GM21447 (cell line): ENCODE measurements around the gene ESYT2.
A peak's percentile ranks its signal among the peaks of the same experiment; 100 is the strongest.
"Not testable (repeated sequence)": the region's sequence is repeated elsewhere in the genome, so short reads cannot be mapped to it uniquely, and the experiment has no call there.

Source experiments
- ATAC-seq: cut with Tn5 transposase; IDR thresholded peaks from one replicate; pipeline ENCODE4 v1.9.1; 2021; ENCODE audit not compliant: unreplicated experiment

ESYT2 gene, protein sequence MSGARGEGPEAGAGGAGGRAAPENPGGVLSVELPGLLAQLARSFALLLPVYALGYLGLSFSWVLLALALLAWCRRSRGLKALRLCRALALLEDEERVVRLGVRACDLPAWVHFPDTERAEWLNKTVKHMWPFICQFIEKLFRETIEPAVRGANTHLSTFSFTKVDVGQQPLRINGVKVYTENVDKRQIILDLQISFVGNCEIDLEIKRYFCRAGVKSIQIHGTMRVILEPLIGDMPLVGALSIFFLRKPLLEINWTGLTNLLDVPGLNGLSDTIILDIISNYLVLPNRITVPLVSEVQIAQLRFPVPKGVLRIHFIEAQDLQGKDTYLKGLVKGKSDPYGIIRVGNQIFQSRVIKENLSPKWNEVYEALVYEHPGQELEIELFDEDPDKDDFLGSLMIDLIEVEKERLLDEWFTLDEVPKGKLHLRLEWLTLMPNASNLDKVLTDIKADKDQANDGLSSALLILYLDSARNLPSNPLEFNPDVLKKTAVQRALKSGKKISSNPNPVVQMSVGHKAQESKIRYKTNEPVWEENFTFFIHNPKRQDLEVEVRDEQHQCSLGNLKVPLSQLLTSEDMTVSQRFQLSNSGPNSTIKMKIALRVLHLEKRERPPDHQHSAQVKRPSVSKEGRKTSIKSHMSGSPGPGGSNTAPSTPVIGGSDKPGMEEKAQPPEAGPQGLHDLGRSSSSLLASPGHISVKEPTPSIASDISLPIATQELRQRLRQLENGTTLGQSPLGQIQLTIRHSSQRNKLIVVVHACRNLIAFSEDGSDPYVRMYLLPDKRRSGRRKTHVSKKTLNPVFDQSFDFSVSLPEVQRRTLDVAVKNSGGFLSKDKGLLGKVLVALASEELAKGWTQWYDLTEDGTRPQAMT

DNA sequence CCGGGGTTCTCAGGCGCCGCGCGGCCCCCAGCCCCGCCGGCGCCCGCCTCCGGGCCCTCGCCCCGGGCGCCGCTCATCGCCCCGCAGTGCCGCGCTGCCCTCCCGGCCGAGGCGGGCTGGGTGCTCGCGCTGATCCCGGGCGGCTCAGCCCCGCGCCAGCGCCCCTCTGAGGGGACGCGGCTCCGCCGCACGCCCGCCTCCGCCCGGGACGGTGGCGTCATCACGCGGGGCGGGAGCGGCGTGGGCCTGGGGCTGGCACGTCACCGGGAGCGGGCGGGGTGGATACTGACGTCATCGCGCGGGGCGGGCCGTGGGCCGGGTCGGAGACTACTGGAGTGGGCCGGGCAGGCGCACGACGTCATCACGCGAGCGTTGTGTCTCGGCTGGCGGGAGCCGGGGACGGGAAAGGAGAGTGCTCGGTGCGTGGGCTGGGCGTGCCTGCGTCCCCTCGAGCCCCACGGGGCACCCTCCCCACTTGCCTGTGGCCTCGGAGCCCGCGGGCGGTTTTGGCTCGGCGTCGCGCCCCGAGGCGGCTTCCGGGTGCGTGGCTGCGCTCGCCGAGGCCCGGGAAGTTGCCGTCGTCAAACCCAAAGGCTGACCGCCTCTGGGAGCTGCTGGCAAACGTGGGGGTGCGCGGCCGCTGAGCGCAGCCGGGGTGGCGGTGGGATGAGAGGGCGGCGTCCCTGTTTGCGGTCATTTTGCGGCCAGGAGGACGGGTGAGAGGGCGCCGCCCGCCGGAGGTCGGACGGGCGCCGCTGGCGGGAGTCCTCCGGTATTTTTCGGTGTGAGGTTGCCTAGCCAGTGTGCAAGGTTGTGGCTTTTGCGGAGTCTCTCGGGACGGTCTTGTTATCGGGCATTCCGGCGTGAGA, at the start of gene ESYT2:
ESYT2 (minus strand) TSS at position 168 of the 869 bp plus-strand sequence; CDS start at position 77, 91 bp downstream.
- peak; percentile 80 for ATAC-seq

DNA sequence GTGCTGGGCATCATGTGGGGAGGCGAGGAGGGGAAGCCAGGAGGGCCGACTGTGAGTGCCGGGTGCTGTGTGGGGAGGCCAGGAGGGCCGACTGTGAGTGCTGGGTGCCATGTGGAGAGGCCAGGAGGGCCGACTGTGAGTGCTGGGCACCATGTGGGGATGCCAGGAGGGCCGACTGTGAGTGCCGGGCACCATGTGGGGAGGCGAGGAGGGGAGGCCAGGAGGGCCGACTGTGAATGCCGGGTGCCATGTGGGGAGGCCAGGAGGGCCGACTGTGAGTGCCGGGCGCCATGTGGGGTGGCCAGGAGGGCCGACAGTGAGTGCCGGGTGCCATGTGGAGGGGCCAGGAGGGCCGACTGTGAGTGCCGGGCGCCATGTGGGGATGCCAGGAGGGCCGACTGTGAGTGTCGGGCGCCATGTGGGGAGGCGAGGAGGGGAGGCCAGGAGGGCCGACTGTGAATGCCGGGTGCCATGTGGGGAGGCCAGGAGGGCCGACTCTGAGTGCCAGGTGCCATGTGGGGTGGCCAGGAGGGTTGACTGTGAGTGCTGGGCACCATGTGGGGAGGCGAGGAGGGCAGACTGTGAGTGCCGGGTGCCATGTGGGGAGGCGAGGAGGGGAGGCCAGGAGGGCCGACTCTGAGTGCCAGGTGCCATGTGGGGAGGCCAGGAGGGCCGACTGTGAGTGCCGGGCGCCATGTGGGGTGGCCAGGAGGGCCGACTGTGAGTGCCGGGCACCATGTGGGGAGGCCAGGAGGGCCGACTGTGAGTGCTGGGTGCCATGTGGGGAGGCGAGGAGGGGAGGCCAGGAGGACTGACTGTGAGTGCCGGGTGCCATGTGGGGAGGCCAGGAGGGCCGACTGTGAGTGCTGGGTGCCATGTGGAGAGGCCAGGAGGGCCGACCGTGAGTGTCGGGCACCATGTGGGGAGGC, 49.1 kb upstream of the ESYT2 start:
- ATAC-seq, result not testable (repeated sequence)

DNA sequence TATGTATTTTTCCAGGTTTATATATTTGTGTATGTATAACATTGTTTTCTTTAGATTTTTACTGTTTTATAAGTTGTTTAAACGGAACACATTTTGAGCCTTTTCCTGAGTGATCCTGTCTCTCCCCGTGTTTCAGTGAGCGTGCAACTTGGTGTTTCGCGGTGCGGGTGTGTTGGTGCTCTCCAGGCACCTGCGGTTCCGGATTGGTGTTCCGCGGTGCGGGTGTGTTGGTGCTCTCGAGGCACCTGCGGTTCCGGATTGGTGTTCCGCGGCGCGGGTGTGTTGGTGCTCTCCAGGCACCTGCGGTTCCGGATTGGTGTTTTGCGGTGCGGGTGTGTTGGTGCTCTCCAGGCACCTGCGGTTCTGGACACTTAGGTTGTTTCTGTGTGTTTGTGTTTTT, 47.7 kb upstream of the ESYT2 start:
- no peak for ATAC-seq

DNA sequence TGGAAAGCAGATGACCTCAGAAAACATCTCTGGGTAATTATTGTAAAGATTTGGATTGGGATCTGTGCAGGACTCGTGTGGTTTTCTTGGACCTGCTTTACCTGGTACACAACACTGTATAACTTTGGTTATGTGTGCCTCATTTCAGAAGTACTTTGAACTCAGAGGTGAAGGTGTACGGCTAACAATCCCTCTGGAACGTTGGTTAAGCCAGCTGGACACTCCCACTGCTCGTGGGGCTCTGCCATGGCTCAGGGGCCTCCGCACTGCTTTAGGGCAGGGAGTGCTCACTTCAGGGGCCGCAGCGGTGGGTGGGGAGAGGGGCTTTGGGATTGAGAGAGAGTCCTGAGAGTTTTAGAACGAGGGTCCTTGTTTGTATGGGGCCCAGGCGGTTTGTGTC, 40.6 kb upstream of the ESYT2 start:
- no peak for ATAC-seq

DNA sequence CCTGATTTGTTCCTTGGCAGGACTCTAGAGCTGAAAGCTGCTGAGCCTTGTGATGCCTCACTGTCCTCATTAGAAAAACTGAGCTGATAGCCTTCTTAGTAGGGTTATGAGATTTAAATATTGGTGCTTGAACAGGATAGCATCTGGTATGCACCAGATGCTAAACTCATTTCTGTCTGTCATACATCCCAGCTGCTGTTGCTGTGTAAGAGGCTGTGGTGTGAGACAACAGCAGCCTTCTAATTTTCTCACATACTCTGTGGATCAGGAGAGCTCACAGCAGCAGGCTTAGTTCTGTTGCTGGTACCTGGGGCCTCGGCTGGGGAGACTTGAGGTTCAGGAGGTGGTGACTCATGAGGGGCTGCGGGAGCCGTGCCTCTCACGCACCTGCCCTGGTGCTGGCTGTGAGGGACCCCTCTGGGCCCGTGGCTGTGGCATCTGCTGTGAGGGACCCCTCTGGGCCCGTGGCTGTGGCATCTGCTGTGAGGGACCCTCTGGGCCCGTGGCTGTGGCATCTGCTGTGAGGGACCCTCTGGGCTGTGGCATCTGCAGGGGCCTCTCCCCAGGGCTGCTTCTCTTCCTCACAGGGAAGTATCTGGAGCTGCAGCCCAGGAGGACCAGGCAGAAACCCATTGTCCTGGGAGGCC, 39.6 kb upstream of the ESYT2 start:
- ATAC-seq, result no peak

DNA sequence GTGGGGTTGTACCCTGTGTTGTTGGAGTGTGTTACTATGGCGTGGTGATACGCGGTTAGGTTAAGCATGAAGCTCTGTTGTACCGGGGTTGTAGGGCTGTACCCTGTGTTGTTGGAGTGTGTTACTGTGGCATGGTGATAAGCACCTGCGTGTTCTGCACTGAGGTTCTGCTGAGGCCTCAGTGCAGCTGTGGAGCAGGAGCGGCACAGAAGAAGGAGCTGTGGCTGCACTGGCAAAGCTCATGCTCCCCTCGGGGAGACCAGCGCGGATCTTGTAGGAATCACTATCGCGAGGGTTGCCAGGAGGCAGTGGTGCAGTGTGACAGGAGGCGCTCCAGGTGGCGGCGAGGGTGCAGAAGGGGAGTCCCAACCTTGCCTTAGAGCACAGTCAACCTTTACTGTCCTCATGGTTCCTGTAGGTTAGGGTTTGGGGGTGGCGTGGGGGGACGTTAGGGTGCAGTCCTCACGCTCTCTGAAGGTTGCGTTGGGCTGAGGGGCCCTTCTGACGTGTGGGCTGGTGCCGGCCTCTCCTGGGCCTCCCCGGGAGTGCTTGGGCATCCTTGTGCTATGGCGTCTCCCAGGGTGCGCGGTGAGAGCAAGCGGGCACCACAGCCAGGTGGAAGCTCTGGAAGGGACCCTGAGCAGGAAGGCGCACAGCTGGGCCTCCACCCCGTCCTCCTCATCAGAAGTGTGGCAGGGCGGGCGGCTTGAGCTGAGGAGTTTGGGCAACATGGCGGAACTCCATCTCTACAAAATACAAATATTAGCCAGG, 38.1 kb upstream of the ESYT2 start:
- ATAC-seq, result no peak

DNA sequence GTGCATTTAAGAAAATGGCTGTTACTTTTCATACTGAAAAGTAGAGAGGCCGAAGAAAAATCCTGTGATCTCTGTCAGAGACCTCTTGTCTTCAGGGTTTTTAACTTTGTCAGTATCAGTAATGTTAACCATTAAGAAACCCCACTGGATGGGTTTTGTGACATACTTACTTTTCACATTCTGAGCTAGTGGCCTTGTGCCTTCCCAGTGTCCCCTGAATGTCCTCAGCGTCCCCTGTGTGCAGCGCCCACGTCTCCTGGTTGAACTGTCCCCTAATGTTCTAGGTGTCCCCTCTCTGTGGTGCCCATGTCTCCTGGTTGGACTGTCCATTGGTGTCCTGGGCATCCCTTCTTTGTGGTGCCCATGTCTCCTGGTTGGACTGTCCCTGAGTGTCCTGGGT, 36.7 kb upstream of the ESYT2 start:
- no peak for ATAC-seq

DNA sequence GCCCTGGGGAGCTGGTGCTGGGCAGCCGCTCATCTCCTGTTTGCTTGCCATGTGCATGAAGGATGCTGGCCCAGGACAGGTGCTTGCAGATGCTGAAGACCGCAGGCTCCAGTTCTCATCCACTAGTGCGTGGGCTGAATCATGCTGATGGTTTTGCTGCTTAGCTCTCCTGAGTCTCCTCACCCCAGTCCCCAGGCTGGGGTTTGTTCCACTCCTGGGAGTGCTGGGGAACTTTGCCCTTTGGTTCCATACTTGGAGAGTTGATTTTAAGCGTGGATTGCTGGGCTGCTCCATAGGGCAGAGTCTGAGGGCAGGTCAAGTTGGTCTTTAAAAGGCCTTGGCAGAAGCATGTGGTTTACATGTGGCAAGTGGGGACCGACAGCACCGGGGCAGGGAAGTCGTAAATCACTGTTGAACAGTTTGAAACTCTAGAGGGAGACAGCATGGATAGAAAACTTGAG, 36.2 kb upstream of the ESYT2 start:
- ATAC-seq, result no peak

DNA sequence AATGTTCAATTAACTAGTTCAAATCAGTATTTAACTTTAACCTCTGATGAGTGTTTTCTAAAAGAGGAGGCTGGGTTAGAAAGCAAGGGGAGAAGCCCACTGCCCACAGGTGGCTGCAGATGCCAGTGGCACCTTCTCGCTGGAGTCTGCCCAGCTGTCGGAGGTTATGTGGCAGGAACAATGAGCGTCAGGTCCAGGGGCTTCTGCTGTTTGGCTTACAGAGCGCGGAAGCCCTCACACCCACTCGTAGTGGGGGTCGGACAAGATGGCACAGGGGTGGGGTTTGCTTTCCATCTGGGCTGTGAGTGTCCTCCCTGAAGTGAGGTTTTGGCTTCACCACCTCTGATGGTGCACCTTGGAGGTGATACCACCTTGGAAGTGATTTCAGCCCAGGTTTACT, 35.5 kb upstream of the ESYT2 start:
- no peak for ATAC-seq

DNA sequence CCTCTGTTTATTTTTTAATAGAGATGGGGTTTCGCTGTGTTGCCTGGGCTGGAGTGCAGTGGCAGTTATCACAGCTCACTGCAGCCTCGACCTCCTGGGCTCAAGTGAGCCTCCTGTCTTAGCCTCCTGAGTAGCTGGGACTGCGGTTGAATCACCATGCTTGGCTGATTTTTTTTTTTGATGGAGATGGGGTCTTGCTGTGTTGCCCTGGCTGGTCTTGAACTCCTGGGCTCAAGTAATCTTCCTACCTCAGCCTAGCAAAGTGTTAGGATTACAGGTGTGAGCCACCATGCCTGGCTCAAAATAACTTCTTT, 35.2 kb upstream of the ESYT2 start:
- no peak for ATAC-seq

DNA sequence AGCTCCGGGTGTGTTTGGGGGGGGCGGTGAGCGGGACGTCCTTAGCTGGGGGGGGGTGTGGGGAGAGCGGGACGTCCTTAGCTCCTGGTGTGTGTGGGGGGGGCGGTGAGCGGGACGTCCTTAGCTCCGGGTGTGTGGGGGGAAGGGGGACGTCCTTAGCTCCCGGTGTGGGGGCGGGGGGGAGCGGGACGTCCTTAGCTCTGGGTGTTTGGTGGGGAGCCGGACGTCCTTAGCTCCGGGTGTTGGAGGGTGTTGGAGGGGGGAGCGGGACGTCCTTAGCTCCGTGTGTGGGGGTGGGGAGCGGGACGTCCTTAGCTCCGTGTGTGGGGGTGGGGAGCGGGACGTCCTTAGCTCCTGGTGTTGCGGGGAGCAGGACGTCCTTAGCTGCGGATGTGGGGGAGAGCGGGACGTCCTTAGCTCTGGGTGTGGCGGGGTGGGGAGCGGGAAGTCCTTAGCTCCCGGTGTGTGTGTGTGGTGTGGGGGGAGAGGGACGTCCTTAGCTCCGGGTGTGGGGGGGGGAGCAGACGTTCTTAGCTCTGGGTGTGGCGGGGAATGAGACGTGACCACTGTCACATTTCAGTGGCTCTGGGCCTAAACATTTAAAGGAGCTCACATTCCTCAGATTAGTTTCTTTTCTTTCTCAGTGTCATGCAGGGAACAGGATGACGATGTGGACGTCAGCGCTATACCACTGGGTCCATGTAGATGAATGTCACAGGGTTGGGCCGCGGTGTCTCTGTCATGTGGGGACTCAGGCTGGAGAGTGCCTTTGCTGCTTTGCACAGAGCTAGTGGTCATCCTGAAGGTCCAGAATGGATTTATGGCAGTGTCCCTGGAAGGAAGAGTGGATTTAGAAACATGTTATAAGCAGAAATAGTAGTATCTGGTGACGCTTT, 34.5 kb upstream of the ESYT2 start:
- peak; percentile 51 for ATAC-seq

DNA sequence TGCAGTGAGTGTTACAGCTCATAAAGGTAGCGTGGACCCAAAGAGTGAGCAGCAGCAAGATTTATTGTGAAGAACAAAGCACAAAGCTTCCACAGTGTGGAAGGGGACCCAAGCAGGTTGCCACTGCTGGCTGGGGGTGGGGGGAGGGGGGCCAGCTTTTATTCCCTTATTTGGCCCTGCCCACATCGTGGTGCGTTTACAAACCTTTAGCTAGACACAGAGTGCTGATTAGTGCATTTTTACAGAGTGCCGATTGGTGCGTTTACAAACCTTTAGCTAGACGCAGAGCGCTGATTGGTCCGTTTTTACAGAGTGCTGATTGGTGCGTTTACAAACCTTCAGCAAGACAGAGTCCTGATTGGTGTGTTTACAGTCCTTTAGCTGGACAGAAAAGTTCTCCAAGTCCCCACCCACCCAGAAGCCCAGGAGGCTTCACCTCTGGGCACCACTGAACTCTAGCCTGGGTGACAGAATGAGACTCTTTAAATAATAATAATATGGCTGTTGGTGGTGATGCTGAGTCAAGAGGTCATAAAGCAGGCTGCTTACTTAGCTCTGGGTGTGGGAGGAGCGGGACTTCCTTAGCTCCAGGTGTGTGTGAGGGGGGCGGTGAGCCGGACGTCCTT, 33.8 kb upstream of the ESYT2 start:
- peak; percentile 47 for ATAC-seq

DNA sequence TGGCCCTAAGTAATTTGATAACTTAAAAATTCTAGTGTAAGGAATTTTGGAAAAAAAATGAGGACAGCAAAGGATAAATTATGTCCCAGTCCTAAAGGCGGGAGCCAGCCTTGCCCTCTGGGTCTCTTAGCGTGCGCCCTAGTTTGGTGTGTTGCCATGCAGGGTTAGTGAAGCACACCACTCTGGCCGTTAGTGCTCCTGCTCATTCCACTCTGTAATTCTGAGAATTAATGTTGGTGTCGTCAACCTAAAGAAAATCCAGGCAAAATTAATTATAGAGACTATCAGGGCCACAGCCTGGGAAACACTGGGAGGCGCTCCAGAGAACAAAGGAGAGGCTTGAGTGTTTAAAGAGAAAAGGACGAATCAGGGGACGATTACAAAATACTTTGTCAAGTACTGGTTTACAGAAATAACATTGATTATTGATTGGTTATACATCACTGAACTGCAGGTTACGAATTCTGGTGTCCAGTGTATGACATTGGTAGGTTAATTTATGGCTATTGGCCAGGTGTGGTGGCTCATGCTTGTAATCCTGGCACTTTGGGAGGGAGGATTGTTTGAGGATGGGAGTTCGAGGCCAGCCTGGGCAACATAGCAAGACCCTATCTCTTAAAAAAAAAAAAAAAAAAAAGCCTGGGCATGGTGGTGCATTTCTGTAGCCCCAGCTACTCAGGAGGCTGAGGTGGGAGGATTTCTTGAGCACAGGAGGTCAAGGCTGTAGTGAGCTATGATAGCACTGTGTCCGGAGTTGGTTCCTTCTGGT, 32.8 kb upstream of the ESYT2 start:
- no peak for ATAC-seq

DNA sequence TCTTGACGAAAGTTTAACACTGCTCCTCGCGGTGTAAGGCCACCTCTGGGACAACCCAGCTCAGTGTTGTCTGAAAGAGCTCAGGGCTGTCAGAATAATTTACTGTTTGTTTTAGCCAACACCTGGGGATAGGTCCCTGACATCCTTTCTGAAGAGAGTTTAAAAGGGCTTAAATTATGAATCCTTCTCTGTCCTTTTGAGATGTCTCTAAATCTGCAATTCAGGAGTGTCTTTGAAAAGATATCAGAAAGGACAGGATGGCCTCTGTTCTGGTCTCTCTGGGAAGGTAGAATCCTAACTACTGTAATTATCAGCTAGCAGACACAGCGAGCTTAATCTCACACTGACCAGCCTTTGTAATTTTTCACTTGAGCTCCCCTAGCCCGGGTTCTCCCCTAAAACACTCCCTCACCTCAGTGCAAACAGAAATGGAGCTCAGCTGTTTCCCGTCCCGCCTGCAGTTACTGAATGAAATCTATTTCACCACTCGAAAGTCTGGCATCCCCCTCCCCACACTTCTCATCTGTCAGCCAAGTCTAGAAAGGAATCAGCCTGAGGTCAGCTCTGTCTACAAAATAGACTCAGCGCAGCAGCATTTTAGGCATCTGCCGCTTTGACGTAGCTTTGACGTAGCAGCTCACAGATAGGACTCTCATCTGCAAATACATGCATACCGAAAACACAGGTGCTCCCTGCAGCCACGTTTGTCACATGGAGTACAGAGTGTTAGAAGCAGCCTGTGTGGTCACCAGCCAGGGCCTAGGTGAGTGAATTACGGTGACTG, 31.9 kb upstream of the ESYT2 start:
- no peak for ATAC-seq

DNA sequence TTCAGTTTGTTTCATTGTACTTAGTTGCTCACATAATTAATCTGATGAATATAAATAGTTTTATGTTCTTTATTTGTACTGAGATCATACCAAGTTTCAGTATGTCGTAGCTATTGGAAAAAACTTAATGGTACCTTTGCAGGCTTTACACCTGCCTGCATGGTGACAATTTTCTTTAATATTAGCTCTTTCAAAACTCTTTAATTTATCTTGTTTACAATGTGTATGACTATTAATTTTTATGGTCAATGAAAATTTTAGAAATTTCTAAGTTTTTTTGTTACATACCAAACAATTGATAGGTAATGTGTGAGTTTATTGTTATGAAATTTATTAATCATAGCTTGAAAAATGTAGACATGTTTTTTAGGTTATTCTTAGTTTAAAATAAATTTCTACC, 31.1 kb upstream of the ESYT2 start:
- no peak for ATAC-seq
